HG02852 (cell line): ENCODE measurements around the gene RFC5.
"Not testable (repeated sequence)": the region's sequence is repeated elsewhere in the genome, so short reads cannot be mapped to it uniquely, and the experiment has no call there.

Experiments
- ATAC-seq: cut with Tn5 transposase; IDR thresholded peaks from one replicate; pipeline ENCODE4 v1.9.1; 2021; ENCODE audit warnings: mild to moderate bottlenecking, moderate library complexity; ENCODE audit not compliant: unreplicated experiment

RFC5 gene, protein sequence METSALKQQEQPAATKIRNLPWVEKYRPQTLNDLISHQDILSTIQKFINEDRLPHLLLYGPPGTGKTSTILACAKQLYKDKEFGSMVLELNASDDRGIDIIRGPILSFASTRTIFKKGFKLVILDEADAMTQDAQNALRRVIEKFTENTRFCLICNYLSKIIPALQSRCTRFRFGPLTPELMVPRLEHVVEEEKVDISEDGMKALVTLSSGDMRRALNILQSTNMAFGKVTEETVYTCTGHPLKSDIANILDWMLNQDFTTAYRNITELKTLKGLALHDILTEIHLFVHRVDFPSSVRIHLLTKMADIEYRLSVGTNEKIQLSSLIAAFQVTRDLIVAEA

DNA sequence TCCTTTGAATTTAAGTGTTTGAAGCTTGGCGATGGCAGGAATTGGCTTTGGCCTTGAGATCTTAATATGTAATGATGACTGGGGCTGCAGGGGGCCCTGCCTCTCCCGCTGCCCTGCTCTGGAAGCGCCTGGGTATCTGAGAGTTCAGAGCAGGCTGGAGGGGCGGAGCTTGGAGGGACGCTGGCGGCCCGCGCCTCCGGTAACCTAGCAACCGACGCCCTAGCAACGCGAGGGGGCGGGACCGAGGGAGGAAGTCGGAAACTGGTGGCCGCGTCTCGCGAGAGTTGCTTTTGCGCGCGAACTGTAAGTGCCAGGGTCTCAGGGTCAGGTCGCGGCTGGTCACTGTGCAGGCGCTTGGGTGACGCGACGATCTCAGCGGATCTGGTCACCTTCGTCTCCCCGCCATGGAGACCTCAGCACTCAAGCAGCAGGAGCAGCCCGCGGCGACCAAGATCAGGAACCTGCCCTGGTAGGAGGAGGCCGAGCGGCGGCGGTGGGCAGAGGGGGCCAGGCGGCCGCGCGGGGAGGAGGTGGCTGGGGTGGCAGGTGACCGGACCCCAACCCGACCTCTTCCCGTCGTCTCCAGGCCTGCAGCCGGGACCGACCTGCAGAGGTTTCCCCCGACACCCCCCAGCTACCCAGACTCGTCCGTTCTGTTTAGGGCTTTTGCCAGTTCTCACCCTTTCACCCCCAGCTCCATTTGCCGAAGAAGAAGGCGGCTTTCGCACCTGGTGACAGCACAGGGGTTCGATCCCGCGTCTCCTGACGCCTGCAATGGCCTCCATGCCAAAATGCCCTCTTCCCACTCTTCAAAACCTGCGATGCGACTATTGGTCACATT, at the start of gene RFC5:
TSS of gene RFC5 (plus strand) at position 280 of the 841 bp plus-strand sequence. CDS start at position 405, 125 bp downstream.
- peak; percentile 99 for ATAC-seq

DNA sequence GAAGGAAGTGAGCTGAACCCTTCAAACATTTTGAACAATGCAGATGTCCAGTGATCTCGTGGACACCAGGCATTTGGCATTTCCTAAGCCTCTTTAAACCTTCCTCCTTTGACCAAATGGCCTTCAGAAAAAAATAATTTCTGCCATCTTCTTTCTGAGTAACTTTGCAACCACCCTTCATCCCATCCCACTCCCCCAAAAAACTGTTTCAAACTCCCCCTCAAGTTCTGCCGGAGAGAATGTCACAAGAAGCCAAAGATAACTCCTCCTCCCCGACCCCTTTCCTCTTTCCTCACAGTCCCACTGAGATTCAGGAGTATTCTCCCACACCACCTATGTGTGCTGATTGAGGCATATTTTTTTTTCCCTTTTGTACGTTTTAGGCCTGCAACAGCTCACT, 49.5 kb upstream of the RFC5 start:
- no peak for ATAC-seq

DNA sequence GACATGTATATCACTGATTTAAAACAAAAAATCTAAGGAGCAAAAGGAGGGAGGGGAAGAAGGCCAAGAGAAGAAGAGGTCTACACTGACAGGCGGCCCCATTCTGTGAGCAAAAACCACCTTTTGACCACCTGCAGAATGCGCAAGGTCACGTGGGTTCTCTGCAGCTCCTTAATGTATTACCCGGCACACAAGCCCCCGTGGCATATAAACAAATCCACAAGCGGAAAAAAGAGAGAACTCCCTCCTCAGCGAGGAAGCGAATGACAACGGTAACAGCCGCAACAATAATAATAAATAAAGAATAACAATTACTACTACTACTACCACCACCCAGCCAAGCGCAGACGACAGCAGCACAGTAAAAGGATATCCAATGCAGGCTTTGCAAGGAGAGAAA, 49.0 kb upstream of the RFC5 start:
- no peak for ATAC-seq

DNA sequence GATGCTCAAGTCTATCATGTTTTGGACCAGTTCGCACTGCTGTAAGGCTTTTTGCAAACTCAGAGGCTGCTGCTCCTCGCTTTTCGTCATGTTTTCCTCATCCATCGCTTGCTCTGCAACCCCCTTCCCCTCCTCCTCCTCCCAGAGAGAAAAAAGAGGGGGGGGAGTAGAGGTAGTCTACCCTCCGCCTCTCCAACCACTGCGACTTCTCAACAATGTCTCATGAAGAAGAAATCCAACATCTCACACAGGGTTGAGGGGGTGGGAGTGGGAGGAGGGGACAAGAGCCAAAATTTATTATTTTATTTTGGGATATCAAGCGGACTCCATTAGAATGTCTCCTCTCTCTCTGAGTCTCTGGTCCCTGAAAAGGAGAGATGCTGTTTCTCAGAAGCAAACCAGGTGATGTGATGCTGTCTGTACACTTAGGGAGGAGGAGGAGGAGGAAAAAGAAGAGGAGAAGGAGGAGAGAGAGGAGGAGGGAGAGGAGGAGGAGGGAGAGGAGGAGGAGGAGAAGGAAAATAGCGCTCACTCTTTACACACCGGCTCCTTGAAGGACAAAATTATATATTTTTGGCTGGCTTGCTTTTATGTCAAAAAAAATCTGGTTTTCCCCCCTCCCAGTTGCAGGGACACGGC, 48.2 kb upstream of the RFC5 start:
- ATAC-seq: no peak

DNA sequence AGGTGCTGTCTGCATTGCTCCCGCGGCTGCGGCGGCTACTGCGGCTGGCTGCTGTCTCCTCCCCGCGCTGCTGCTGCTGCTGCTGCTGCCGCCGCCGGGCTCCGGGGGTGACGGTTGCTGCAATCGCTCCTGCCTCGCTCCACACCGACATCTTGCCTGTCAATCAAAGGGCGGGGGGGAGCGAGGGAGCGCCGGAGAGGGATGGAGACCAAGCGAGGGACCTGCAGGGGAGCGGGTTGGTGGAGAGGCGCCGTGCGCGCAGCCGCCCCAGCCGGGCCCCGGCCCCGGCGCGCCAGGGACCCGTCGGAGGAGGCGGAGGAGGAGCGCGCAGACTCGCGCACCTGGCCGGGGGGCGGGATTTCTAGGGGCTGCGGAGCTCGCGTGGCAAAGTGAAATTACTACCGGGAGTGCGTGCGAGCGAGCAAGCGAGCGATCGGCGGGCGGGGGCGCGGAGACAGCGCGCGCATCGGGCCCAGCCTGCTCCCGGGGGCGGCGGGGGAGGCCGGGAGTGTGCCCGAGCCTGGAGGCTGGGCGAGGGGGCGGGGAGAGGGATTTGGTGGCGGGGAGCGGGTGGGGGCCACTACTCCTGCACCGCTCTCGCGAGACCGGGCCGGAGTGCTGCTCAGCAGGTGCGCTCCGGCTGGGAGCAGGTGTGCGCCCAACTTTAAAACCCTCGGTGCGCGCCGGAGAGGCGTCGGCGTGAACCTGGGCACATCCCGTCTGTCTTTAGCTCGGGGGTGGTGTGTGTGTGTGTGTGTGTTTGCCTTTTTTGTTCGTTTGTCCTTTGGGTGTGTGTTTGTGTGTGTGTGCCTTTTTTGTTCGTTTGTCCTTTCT, 47.5 kb upstream of the RFC5 start, which contains the start of gene KSR2:
TSS of gene KSR2 (minus strand) at position 165 of the 834 bp plus-strand sequence. CDS start 735 bp downstream, outside the sequence.
- peak; percentile 77 for ATAC-seq

DNA sequence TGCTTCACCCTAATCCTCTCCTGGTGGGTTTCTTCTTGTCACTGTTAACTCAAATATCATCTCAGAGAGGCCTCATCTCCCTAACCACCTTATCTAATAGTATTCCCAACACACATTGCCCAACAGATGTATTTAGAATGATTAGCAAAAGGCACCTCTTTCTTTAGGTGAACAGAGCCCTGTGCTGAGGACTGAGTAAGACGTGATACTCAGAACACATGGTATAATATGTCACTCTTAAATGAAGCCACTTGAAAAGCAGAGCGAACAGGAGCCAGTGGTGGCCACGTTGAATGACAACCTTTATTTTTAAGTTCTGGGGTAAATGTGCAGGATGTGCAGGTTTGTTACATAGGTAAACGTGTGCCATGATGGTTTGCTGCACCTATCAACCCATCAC, 46.2 kb upstream of the RFC5 start:
- ATAC-seq: no peak

DNA sequence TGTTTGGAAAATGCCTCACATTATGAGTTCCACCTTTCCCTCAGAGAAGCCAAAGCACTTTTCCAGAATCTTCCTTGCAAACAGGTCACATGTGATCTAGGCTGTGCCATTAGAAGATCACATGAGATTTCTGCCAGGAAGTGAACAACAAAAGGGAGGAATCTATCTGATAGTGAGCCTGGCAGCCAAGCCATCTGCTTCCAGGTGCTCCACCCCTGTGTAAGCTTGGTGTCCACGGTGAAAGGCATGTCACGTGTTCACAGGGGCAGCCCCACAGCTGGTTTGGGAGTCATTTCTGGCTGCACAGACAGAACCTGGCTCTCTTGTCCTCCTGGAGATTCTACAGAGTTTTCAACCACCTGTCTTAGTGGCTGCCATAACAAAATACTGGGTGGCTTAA, 44.2 kb upstream of the RFC5 start:
- no peak for ATAC-seq

DNA sequence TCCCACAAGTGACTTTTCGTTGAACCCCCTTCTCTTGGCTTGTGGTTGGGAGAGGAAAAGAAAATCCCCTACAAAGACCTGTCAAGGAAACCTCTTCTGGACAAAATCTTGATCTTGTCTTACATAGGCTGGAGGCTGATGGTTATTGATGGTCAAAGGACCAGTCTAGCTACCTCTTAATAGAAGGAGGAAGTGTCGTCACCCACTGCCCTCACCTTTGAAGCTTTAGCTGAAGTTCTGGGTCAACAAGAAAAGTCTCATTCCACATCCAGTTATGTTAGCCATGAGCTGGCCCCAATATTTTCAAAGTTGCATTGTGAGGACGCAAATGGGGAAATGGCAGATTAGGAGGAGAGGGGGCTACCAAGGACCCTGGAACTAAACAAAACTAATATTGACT, 41.5 kb upstream of the RFC5 start:
- no peak for ATAC-seq

DNA sequence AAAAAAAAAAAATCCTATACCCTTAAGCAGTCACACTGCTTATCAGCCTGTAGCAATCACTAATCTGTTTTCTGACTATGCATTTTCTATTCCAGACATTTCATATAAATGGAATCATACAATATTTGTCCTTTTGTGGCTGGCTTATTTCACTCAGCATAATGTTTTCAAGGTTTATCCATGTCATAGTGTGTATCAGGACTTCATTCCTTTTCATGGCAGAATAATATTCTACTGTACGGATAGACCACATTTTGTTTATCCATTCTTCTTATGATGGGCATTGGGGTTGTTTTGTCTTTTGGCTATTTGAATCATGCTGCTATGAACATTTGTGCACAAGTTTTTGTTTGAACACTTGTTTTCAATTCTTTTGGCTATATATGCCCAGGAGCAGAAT, 39.1 kb upstream of the RFC5 start:
- ATAC-seq: no peak

DNA sequence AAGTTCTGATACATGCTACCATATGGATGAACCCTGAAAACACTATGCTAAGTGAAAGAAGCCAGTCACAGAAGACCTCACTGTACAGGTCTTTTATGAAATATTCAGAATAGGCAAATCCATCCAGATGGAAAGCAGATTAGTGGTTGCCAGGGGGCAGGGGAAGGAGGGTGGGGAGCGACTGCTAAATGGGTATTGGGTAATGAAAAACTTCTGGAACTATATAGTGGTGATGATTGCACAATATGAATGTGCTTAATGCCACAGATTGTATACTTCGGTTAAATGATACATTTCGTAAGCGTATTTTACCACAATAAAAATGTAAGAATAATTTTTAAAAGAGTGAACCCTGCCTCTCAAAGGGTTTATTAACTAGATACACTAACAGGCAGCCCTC, 35.9 kb upstream of the RFC5 start:
- no peak for ATAC-seq

DNA sequence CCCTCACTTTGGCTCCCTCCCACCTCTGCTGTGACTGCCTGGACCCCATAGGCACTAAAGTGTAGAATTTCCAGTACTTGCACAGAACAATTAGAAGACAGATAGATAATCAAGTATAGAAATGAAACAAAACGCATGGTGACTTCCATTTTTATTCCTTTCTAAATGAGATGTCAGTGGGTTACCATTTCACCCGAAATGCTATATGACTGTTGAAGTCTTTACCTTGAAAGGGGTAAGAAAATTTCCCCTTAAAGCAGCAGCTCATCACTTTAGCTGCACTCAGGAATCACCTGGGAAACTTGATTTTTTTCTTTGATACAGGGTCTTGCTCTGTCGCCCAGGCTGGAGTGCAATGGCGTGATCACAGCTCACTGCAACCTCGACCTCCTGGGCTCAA, 35.2 kb upstream of the RFC5 start:
- no peak for ATAC-seq

DNA sequence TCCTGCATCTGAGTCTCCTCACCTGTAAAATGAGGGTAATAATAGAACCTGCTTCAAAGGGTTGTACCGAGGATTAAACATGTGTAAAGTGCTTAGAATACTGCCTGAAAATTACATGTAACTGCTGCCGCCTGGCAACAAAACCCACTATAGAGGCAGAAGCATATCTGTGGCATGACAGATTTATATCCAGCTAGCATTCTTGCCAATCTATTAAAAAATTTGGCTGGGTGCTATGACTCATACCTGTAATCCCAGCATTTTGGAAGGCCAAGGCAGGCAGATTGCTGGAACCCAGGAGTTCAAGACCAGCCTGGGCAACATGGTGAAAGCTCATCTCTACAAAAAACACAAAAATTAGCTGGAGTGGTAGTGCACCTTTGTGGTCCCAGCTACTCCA, 31.3 kb upstream of the RFC5 start:
- ATAC-seq: no peak

DNA sequence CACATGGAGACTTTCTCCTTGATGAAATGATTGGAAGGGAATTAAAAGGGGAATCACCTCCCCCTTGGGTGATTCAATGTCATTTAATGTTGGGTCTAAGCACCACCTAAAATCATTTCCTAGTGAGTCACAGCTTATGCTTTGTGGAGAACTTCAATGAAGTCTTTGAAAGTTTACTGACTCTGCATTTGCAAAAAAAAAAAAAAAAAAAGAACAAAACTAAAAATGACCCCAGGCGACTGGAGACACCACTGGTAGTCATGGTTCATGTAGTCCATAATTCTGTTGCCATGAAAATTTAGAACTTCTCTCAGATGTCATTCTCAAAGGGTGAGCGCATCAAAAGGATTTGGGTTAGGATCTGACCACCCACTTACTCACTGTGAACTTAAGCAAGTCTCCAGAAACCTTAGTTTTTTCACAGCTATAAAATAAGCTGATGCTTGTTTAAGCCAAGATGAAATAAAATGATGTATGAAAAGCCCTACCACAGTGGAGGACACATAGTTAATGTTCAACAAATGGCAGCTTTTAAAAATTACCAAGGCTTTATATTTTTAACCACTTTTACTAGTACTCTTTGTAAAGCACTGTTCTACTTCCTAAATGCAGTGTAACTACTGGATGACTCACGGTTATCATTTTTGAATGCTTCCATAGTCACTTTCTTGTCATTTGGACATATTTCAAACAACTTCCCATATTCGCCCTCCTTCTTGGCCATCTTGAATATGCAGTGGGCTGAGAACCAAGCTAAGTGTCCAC, 29.6 kb upstream of the RFC5 start:
- no peak for ATAC-seq

DNA sequence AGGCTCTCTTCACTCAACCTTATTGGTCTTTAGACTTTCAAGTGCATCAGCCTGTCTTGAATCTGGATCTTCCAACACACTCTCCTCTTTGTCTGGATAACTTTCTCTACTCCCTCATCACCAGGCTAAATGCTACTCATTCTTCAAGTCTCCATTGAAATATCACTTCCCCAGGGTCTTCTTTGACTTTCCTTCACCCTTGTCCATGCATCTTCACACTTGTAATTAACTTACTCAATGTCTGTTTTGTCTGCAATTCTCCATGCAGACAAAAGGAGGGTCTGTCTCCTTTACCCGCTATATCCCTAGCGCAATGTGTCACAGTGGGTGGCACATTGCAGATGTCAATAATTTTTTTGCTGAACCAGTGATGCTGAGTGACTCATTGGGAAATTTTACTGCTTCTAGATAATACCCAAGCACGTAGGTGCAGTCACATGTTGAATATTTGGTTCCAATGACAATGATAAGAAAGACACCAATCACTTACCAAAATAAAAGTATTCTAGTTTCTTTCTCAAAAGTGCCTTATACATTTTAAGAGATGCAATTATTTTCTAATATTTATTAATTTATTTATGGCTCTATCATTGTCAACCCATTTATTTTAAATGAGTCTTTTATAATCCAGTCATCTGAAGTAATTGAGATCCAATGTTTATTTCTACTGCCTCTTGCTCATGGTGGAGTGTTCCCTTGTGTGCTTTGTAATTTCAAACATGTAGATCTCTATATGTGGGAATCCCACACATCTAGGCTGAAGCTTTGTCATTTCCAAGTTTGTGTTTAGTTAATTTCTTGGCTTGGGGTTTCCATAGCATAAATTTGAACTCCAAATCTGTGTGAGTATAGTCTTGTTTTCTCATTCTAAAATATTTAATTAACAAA, 21.7 kb upstream of the RFC5 start:
- no peak for ATAC-seq

DNA sequence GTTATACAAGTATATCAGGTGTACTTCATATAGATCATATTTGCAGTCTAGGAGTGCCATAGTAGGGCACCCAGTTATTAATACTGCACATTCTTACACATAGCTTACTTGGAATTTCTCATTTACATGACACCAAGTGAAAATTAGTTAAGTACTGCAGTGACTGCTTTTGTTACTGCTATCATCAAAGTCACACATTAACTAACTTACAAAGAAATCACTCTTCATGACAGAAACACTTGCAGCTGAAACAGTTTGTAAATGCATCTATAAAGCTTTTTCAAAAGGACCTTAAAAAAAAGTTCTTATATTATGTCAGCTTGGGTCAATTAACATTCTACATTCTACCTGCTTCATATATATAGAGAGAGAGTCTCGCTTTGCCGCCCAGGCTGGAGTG, 17.8 kb upstream of the RFC5 start:
- ATAC-seq: no peak

DNA sequence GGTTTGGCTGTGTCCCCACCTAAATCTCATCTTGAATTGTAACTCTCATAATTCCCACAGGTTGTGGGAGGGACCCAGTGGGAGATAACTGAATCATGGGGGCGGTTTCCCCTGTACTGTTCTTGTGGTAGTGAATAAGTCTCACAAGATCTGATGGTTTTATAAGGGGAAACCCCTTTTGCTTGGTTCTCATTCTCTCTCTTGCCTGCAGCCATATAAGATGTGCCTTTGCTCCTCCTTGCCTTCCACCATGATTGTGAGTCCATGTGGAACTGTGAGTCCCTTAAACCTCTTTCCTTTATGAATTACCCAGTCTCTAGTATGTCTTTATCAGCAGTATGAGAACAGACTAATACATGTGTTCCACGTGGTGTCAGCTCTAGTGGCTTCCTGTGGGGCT, 16.7 kb upstream of the RFC5 start:
- ATAC-seq: not testable (repeated sequence)

DNA sequence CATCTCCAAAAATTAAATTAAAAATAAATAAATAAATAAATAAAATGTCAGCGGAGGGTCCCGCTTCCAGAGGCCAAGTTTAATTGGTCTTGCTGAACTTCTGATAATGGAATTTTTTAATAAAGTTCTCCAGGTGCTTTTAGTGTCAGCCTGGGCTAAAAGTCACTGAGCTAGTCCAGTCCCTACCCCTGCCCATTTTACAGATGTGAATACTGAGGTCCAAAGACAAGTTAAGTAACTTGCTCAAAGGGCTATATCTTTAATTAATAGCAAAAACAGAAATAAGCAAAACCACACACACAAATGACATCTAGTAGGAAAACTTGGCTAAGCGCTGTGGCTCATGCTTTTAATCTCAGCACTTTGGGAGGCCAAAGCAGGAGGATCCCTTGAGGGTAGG, 5.6 kb upstream of the RFC5 start:
- ATAC-seq: no peak

DNA sequence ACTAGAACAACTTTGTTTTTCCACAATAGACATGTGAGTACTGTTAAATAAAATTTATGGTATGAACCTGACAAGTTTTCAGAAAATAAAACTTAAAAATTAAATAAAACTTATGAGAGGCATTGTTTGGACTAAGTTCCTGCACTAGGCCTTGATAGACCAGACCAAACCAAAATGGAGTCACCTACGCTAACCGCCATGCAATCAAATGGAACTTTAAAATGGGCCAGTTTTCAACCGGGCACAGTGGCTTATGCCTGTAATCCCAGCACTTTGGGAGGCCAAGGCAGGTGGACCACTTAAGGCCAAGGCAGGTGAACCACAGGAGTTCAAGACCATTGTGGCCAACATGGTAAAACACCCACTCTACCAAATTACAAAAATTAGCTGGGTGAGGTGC, 5.1 kb upstream of the RFC5 start:
- no peak for ATAC-seq

DNA sequence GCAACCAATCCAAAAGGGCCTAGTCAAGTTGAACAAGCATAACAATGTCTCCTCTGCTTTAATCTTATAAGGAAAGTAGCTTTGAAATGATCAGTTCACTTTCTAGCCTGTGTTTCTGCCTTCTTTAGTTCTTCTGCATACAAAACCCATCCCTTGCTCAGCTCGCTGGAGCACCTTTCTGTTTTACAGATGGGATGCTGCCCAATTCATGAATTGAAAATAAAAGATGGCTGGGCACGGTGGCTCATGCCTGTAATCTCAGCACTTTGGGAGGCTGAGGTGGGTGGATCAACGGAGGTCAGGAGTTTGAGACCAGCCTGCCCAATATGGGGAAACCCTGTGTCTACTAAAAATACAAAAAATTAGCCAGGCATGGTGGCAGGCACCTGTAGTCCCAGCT, 4.5 kb upstream of the RFC5 start:
- no peak for ATAC-seq
